ENCODE results near the gene IL10. TPM values are rescaled to one million over a fixed set of nuclear protein-coding genes. Genes with fewer than 3 reads are reported as not detected.

The IL10 gene
- polyA plus RNA-seq, 1 of the 3 experiments (the other 2 are of a cell fraction) = not detected

DNA sequence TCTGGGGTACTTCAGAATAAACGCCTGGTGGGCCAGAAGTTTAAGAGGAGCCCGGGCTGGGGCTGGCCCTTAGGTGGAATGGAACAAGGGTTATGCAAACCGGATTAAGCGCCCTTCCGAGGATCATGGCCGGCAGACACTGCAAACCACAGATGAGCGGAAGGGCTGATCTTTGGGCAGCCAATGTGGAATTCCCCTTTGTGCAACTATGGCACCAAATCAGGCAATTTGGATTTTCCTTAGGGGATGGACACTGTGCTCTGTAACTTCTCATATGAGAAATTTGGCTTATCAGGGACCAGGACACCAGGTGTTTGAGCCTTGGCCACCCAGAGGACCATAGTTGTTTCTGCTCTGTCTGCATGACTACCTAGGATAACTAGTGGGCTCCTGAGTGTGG, 5.7 kb upstream of the IL10 start:
- Histone ChIP-seq H3K36me3 (replicated peaks in 1 of 2; ENCODE audit: control insufficient read depth in 1 of 2, insufficient read depth in 2 of 2, low read length in 1 of 2) (no peaks in the 10 kb centered on the region), H3K4me1 (ENCODE audit: control insufficient read depth in 1 of 2, insufficient read depth in 2 of 2, low read depth in 1 of 2, low read length in 1 of 2) (no peaks in the 10 kb centered on the region), H3K9me3 (no peaks in the 10 kb centered on the region), H3F3A (replicated peaks; ENCODE audit: insufficient read depth) (no peaks in the 10 kb centered on the region), H3K4me2 (no peak overlapping the region), H4K20me1 (ENCODE audit: insufficient read depth) (no peaks in the 10 kb centered on the region), H3K4me3 (ENCODE audit: low read depth in 2 of 2, low read length in 1 of 2) (no peak overlapping the region), H3K9me2 (no peaks in the 10 kb centered on the region), H3K79me2 (ENCODE audit: insufficient read depth) (no peaks in the 10 kb centered on the region), H3K27me3 (ENCODE audit: insufficient read depth) (peaks cover 19% of the 10 kb centered on the region; the same call in 1 of the 2 replicates), H3K27ac (ENCODE audit: low read depth in 2 of 2, low read length in 1 of 2) (no peak overlapping the region), H3K9ac (no peak overlapping the region), H2AFZ (ENCODE audit: low read depth) (no peak overlapping the region)
- 71% methylated on average over 7 of the region's 7 CpGs for WGBS (ENCODE audit: low lambda C conversion rate)
- no peak for TF ChIP-seq EZH2phosphoT487 (IDR thresholded peaks at IDR 0.05; ENCODE audit: borderline replicate concordance, low read depth)
- TF ChIP-seq, protein P1, sequence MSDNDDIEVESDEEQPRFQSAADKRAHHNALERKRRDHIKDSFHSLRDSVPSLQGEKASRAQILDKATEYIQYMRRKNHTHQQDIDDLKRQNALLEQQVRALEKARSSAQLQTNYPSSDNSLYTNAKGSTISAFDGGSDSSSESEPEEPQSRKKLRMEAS (IDR thresholded peaks at IDR 0.05; ENCODE audit: low read depth) = no peak
- TF ChIP-seq, protein P2, sequence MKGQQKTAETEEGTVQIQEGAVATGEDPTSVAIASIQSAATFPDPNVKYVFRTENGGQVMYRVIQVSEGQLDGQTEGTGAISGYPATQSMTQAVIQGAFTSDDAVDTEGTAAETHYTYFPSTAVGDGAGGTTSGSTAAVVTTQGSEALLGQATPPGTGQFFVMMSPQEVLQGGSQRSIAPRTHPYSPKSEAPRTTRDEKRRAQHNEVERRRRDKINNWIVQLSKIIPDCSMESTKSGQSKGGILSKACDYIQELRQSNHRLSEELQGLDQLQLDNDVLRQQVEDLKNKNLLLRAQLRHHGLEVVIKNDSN (IDR thresholded peaks at IDR 0.05; ENCODE audit: borderline replicate concordance, low read depth) = no peak
- TF ChIP-seq, protein P3, sequence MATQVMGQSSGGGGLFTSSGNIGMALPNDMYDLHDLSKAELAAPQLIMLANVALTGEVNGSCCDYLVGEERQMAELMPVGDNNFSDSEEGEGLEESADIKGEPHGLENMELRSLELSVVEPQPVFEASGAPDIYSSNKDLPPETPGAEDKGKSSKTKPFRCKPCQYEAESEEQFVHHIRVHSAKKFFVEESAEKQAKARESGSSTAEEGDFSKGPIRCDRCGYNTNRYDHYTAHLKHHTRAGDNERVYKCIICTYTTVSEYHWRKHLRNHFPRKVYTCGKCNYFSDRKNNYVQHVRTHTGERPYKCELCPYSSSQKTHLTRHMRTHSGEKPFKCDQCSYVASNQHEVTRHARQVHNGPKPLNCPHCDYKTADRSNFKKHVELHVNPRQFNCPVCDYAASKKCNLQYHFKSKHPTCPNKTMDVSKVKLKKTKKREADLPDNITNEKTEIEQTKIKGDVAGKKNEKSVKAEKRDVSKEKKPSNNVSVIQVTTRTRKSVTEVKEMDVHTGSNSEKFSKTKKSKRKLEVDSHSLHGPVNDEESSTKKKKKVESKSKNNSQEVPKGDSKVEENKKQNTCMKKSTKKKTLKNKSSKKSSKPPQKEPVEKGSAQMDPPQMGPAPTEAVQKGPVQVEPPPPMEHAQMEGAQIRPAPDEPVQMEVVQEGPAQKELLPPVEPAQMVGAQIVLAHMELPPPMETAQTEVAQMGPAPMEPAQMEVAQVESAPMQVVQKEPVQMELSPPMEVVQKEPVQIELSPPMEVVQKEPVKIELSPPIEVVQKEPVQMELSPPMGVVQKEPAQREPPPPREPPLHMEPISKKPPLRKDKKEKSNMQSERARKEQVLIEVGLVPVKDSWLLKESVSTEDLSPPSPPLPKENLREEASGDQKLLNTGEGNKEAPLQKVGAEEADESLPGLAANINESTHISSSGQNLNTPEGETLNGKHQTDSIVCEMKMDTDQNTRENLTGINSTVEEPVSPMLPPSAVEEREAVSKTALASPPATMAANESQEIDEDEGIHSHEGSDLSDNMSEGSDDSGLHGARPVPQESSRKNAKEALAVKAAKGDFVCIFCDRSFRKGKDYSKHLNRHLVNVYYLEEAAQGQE (IDR thresholded peaks at IDR 0.05; ENCODE audit: low read depth, low read length) = no peak
- no peak for TF ChIP-seq RCOR1 (IDR thresholded peaks at IDR 0.05; ENCODE audit: low read length)
- TF ChIP-seq FOSL2 (IDR thresholded peaks at IDR 0.05; ENCODE audit: borderline replicate concordance, low read depth) = no peak
- TF ChIP-seq SIN3A (IDR thresholded peaks at IDR 0.05; ENCODE audit: borderline replicate concordance, low read depth, low read length) = no peak
- no peak for TF ChIP-seq POLR2AphosphoS5 (IDR thresholded peaks at IDR 0.05; ENCODE audit: low read depth, low read length)
- POLR2A ChIA-PET = no interaction called here
- CTCF ChIA-PET = interaction anchor here (1.8 kb wide), 1 partner anchor 134 kb away, joined by 8 read pairs; no protein-coding TSS in a partner anchor
- no peak for DNase-seq

DNA sequence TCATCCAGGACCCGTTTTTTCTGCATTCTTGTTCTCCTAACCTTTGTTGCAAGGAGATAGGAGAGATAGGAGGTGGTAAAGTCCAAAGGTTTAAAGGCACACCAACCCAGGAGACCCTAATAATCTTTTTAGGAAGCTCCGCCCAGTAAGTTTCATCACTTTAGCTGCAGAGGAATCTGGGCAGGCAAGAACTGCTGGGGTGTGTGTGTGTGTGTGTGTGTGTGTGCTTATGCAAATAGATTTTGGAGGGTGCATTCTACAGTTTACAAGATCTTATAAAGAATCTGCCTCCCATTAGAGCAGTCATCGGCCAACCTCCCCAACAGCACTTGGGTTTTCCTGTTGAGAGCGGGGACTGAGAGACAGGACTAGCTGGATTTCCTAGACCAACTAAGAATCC, 3.9 kb upstream of the IL10 start:
- no peak for DNase-seq
- H4K20me1 ChIP-seq (ENCODE audit: insufficient read depth) = no peaks in the 10 kb centered on the region
- H3F3A ChIP-seq (replicated peaks; ENCODE audit: insufficient read depth) = no peaks in the 10 kb centered on the region
- H3K27me3 ChIP-seq (ENCODE audit: insufficient read depth) = peaks cover 20% of the 10 kb centered on the region; the same call in 1 of the 2 replicates
- no peaks in the 10 kb centered on the region for H3K4me1 ChIP-seq (ENCODE audit: control insufficient read depth in 1 of 2, insufficient read depth in 2 of 2, low read depth in 1 of 2, low read length in 1 of 2)
- ChIA-PET CTCF (interaction anchor here (1.1 kb wide), 1 partner anchor 136 kb away, joined by 3 read pairs; no protein-coding TSS in a partner anchor), POLR2A (no interaction called here)
- no peak overlapping the region for H3K4me3 ChIP-seq (ENCODE audit: low read depth in 2 of 2, low read length in 1 of 2)
- H3K36me3 ChIP-seq (replicated peaks in 1 of 2; ENCODE audit: control insufficient read depth in 1 of 2, insufficient read depth in 2 of 2, low read length in 1 of 2) = no peaks in the 10 kb centered on the region
- WGBS (ENCODE audit: low lambda C conversion rate) = 66% methylated on average over 4 of the region's 4 CpGs
- H3K79me2 ChIP-seq (ENCODE audit: insufficient read depth) = no peaks in the 10 kb centered on the region
- H3K9ac ChIP-seq = no peak overlapping the region
- no peak overlapping the region for H2AFZ ChIP-seq (ENCODE audit: low read depth)
- no peak overlapping the region for H3K27ac ChIP-seq (ENCODE audit: low read depth in 2 of 2, low read length in 1 of 2)
- no peaks in the 10 kb centered on the region for H3K9me3 ChIP-seq
- H3K9me2 ChIP-seq = no peaks in the 10 kb centered on the region
- TF ChIP-seq NFIC (IDR thresholded peaks at IDR 0.05; ENCODE audit: borderline replicate concordance) = no peak
- no peak for TF ChIP-seq GABPA (IDR thresholded peaks at IDR 0.05; ENCODE audit: low read depth)
- TF ChIP-seq, protein P4, sequence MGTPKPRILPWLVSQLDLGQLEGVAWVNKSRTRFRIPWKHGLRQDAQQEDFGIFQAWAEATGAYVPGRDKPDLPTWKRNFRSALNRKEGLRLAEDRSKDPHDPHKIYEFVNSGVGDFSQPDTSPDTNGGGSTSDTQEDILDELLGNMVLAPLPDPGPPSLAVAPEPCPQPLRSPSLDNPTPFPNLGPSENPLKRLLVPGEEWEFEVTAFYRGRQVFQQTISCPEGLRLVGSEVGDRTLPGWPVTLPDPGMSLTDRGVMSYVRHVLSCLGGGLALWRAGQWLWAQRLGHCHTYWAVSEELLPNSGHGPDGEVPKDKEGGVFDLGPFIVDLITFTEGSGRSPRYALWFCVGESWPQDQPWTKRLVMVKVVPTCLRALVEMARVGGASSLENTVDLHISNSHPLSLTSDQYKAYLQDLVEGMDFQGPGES (IDR thresholded peaks at IDR 0.05; ENCODE audit: low read depth, low read length) = no peak
- H3K4me2 ChIP-seq = no peak overlapping the region
